ENCODE data around the gene TMEM44. TPM values are rescaled to one million over a fixed set of nuclear protein-coding genes. Genes with fewer than 3 reads are reported as not detected.

The TMEM44 gene
- total RNA-seq, 2 experiments from 2014 or later, result 4.0 to 5.8 TPM

DNA sequence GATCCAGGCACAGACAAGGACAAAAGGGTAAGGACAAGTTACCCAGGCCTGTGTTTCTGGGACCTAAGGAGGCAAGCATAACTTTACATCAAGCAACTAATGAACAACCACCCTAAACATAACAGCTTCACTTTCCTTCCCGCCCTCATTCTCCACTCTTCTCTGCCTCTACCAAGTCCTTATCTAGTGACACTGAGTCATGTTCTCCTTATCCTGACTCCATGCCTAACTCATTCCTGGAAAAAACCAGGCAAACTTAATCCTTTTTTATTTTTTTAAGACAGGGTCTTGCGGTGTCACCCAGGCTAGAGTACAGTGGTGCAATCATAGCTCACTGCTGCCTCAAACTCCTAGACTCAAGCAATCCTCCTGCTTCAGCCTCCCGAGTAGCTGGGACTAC, 44.5 kb downstream of the TMEM44 start:
- Mint-ChIP-seq H3K9me3 (peaks cover 4% of the 10 kb centered on the region), H3K4me1 (ENCODE audit: low read depth) (peaks cover 27% of the 10 kb centered on the region), H3K4me3 (no peak overlapping the region), H3K36me3 (no peaks in the 10 kb centered on the region), H3K27ac (no peak overlapping the region), H3K27me3 (no peaks in the 10 kb centered on the region)
- ChIA-PET CTCF (interaction anchor here (0.8 to 2.5 kb wide), 4 partner anchors 26 to 255 kb away, joined by 3 to 12 read pairs (median 3); no protein-coding TSS in a partner anchor), POLR2A (no interaction called here)
- intact Hi-C loops (cut with micrococcal nuclease), result no loop called here
- no peak for DNase-seq

- H3K4me3 Mint-ChIP-seq, result no peak overlapping the region
- POLR2A ChIA-PET, result no interaction called here
- CTCF ChIA-PET, result interaction anchor here (0.8 to 2.5 kb wide), 3 partner anchors 26 to 255 kb away, joined by 3 to 12 read pairs (median 3); no protein-coding TSS in a partner anchor
- no peak for DNase-seq
- H3K27me3 Mint-ChIP-seq, result no peaks in the 10 kb centered on the region
- no peak overlapping the region for H3K27ac Mint-ChIP-seq
- peaks cover 4% of the 10 kb centered on the region for H3K9me3 Mint-ChIP-seq
- intact Hi-C loops (cut with micrococcal nuclease), result no loop called here
- peaks cover 27% of the 10 kb centered on the region for H3K4me1 Mint-ChIP-seq (ENCODE audit: low read depth)
- no peaks in the 10 kb centered on the region for H3K36me3 Mint-ChIP-seq
Observed at GRCh38 chr3:194588236-194588635, 45.0 kb downstream of the TMEM44 start.

DNA sequence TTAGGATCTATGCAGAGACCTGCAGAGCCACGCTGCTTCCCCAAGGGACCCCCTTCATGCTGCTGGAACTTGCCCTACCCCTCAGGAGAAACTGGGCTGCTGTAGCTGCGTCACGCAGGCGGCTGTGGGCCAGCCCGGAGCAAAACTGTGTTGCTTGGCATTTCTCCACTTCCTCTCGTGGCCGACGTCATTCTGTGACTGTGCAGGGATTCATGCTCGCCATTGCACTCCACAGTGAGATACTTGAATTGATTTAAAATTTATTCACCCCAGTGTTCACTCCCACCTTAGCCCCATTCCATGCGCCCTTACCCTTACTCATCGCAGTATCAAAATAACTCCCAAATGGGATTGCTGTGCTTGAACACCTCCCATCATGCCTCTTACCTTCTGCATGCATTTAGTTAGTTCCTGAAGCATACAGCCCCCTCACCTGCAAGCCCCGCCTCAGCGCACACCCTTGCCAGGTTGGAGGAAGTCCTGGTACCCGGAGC, 45.7 kb downstream of the TMEM44 start:
- H3K9me3 Mint-ChIP-seq, result peaks cover 4% of the 10 kb centered on the region
- H3K27ac Mint-ChIP-seq, result no peak overlapping the region

DNA sequence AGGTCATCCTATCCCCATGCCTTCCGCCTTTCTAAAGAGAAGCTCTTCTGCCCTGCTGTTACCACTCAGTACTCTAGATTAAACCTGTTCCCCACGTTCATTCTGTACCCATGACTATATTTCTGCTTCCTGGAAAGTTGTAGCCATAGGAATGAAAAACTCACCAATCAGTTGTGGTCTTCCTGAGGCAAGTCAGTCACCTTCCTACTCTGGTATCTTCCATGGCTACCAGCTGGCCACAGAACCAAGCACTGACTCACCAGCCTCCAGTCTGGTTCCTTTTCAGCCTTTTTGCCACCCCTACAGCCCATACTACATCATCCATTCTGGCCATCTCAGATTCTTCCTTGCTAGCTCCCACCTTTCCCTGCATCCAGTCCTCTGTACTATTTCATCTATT, 46.4 kb downstream of the TMEM44 start:
- no peak overlapping the region for H3K27ac Mint-ChIP-seq
- DNase-seq, result peak; percentile 45
- no peaks in the 10 kb centered on the region for H3K36me3 Mint-ChIP-seq
- intact Hi-C loops (cut with micrococcal nuclease), result no loop called here
- CTCF ChIA-PET, result interaction anchor here (0.9 to 2.3 kb wide), 4 partner anchors 8 to 243 kb away, joined by 3 to 8 read pairs (median 4); no protein-coding TSS in a partner anchor
- no peak overlapping the region for H3K4me3 Mint-ChIP-seq
- H3K9me3 Mint-ChIP-seq, result peaks cover 4% of the 10 kb centered on the region
- peaks cover 27% of the 10 kb centered on the region for H3K4me1 Mint-ChIP-seq (ENCODE audit: low read depth)
- POLR2A ChIA-PET, result no interaction called here
- no peaks in the 10 kb centered on the region for H3K27me3 Mint-ChIP-seq

More for the DNA sequence above, 45.7 kb downstream of the TMEM44 start:
- Mint-ChIP-seq H3K4me1 (ENCODE audit: low read depth) (peaks cover 27% of the 10 kb centered on the region), H3K36me3 (no peaks in the 10 kb centered on the region), H3K4me3 (no peak overlapping the region), H3K27me3 (no peaks in the 10 kb centered on the region)
- CTCF ChIA-PET, result interaction anchor here (2.5 kb wide), 1 partner anchor 115 kb away, joined by 12 read pairs; no protein-coding TSS in a partner anchor
- POLR2A ChIA-PET, result no interaction called here
- intact Hi-C loops (cut with micrococcal nuclease), result no loop called here
- DNase-seq, result no peak

- no peak overlapping the region for H3K4me3 Mint-ChIP-seq
- intact Hi-C loops (cut with micrococcal nuclease), result loop anchor here (2.0 kb wide), 3 partner anchors 69 to 191 kb away; no protein-coding TSS in a partner anchor
- POLR2A ChIA-PET, result no interaction called here
- peak overlapping the region; percentile 0 for H3K27ac Mint-ChIP-seq
- no peaks in the 10 kb centered on the region for H3K27me3 Mint-ChIP-seq
- H3K4me1 Mint-ChIP-seq (ENCODE audit: low read depth), result peaks cover 27% of the 10 kb centered on the region
- no peaks in the 10 kb centered on the region for H3K36me3 Mint-ChIP-seq
- H3K9me3 Mint-ChIP-seq, result peaks cover 4% of the 10 kb centered on the region
- DNase-seq, result no peak
- CTCF ChIA-PET, result interaction anchor here (0.9 to 2.3 kb wide), 4 partner anchors 9 to 242 kb away, joined by 3 to 13 read pairs (median 6); no protein-coding TSS in a partner anchor
Observed at GRCh38 chr3:194585880-194586281, 47.3 kb downstream of the TMEM44 start.

DNA sequence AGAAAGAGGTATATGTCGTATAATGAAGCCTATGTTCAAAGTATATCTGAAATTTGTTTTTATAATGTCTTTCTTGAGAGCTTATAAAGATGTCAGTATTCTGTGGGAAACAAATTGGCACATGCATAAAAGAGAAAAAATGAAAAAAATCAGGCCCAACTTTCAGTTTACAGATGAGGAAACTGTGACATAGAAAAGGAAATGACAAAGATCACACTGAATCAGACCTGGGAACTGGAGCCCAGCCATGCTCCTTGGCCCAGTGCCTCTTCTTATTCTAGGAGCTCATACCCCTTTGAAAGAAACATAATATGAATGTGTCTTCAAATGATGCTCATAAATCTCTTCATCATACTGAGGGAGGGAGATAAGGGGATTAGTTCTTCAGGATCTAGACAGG, 48.4 kb downstream of the TMEM44 start:
- Mint-ChIP-seq H3K27me3 (no peaks in the 10 kb centered on the region), H3K9me3 (peaks cover 4% of the 10 kb centered on the region), H3K4me3 (peak overlapping the region; percentile 96), H3K27ac (peak overlapping the region; percentile 97), H3K36me3 (no peaks in the 10 kb centered on the region), H3K4me1 (ENCODE audit: low read depth) (peaks cover 27% of the 10 kb centered on the region)
- ChIA-PET CTCF (interaction anchor here (0.7 to 2.3 kb wide), 7 partner anchors 10 to 113 kb away, joined by 3 to 13 read pairs (median 4); no protein-coding TSS in a partner anchor), POLR2A (interaction anchor here (0.7 to 2.6 kb wide), 5 partner anchors 10 to 100 kb away, joined by 3 to 20 read pairs (median 3); no protein-coding TSS in a partner anchor)
- DNase-seq, result peak; percentile 69
- intact Hi-C loops (cut with micrococcal nuclease), result loop anchor here (1.0 to 2.0 kb wide), 4 partner anchors 65 to 190 kb away; no protein-coding TSS in a partner anchor

GRCh38 chr3:194584320-194584776, 48.9 kb downstream of the TMEM44 start:
- CTCF ChIA-PET, result interaction anchor here (1.0 to 2.3 kb wide), 6 partner anchors 10 to 112 kb away, joined by 3 to 13 read pairs (median 5); no protein-coding TSS in a partner anchor
- DNase-seq, result no peak
- Mint-ChIP-seq H3K4me3 (peak overlapping the region; percentile 96), H3K4me1 (ENCODE audit: low read depth) (peaks cover 27% of the 10 kb centered on the region), H3K27me3 (no peaks in the 10 kb centered on the region), H3K27ac (peak overlapping the region; percentile 97), H3K36me3 (no peaks in the 10 kb centered on the region), H3K9me3 (peaks cover 4% of the 10 kb centered on the region)
- intact Hi-C loops (cut with micrococcal nuclease), result loop anchor here (1.0 to 2.0 kb wide), 4 partner anchors 64 to 190 kb away; no protein-coding TSS in a partner anchor
- POLR2A ChIA-PET, result interaction anchor here (0.8 to 2.6 kb wide), 4 partner anchors 63 to 105 kb away, joined by 3 to 20 read pairs (median 4); no protein-coding TSS in a partner anchor

DNA sequence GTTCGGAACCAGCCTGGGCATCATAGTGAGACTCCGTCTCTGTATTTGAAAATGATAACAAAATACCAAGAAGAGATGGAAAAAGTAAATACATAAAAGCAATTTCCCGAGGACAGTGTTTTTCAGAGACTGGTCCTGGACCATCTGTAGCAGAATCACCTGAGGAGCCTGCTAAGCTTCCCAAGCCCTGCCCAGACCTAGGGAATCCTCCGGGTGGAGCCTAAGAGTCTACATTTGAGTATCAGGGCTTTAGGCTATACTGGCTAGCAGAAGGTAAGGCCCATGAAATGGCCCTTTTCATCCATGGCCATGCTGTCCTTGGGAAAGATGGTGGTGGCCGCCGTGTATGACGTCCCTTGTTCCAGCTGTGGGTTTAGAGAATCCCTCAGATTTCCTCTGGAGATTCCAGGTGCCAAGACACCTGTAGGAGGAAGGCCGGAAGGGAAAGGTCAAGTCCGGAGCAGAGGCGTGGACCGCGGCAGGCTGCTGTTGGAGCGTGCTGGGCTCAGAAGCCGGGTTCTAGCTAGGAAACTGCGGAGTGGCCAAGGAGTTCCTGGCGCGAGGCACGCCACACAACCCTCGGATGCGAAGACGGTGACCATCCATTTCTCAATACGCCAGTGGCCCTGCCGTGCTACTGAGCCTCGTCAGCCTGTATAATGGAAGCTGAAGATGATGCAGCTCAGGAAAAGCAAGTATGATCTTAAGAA, 50.9 kb downstream of the TMEM44 start:
- Mint-ChIP-seq H3K4me3 (peak overlapping the region; percentile 45), H3K27ac (no peak overlapping the region), H3K9me3 (peaks cover 4% of the 10 kb centered on the region), H3K4me1 (ENCODE audit: low read depth) (peaks cover 35% of the 10 kb centered on the region), H3K36me3 (no peaks in the 10 kb centered on the region), H3K27me3 (no peaks in the 10 kb centered on the region)
- ChIA-PET POLR2A (interaction anchor here (0.9 kb wide), 1 partner anchor 102 kb away, joined by 4 read pairs; no protein-coding TSS in a partner anchor), CTCF (interaction anchor here (0.6 to 1.1 kb wide), 3 partner anchors 9 to 112 kb away, joined by 3 to 4 read pairs (median 3); no protein-coding TSS in a partner anchor)
- intact Hi-C loops (cut with micrococcal nuclease), result no loop called here
- no peak for DNase-seq

DNA sequence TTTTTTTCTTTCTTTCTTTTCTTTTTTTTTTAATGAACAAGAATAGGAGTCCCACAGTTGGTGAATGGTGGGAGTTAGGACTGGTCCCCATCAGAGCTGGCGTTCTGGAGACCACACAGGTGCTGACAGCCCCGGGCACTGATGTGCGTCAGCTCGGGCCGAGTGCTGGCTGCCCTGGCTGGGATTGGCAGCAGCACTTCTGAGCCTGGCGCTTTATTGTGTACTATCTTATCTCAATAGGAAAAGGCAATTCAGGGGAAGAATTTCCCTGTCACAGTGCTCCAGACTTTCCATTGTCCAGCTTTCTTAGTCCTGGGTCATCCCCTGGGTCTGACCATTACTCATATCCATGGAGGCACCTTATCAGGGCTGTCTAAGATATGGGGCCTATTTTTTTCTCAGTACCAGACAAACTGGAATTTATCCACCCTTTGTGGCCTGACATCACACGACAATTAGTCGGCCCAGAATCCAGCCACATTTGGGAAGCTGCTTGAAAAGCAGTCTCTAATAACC, 54.1 kb downstream of the TMEM44 start:
- CTCF ChIA-PET, result interaction anchor here (0.7 to 1.0 kb wide), 2 partner anchors 55 to 107 kb away, joined by 4 to 5 read pairs; no protein-coding TSS in a partner anchor
- intact Hi-C loops (cut with micrococcal nuclease), result no loop called here
- POLR2A ChIA-PET, result no interaction called here
- H3K4me1 Mint-ChIP-seq (ENCODE audit: low read depth), result peaks cover 16% of the 10 kb centered on the region
- H3K27ac Mint-ChIP-seq, result no peak overlapping the region
- no peak for DNase-seq
- no peak overlapping the region for H3K4me3 Mint-ChIP-seq
- H3K9me3 Mint-ChIP-seq, result no peaks in the 10 kb centered on the region
- no peaks in the 10 kb centered on the region for H3K27me3 Mint-ChIP-seq
- H3K36me3 Mint-ChIP-seq, result no peaks in the 10 kb centered on the region

DNA sequence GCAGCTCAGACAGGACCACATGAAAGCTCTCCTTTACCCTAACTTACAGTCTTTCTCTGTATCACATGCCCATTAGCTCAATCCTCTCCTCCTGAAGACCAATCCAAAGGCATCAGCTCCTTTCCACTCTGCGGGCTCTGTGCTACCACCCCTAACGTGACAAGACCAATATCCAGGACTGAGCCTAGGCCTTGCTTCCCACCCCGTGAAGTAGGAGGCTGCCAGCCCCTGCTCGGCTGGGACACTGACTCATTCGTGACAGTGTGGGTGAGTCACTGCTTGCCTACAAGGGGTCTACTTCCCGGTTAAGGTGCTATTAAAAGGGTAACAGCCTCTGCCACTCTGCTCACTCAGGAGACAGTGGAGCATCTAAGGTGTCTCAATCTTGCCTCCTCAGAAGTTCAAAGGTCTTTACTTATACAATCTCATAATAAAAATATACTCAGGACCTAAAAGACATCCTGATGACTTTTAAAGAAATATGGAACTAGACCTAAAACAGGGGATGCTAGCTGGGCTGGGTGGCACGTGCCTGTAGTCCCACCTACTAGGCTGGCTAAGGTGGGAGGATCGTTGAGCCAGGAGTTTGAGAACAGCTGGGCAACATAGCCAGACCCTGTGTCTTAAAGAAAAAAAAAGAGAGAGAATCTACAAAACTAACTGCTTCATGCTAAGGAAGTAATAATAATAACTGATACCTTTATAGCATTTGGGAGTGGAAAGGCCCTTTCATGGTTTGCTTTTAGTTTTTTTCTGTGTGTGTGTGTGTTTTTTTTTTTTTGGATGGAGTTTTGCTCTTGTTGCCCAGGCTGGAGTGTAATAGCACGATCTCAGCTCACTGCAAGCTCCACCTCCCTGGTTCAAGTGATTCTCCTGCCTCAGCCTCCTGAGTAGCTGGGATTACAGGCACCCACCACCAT, 55.0 kb downstream of the TMEM44 start:
- CTCF ChIA-PET, result interaction anchor here (0.7 to 2.1 kb wide), 4 partner anchors 54 to 106 kb away, joined by 3 to 12 read pairs (median 4); no protein-coding TSS in a partner anchor
- H3K9me3 Mint-ChIP-seq, result no peaks in the 10 kb centered on the region
- H3K4me3 Mint-ChIP-seq, result peak overlapping the region; percentile 27
- peak overlapping the region; percentile 39 for H3K27ac Mint-ChIP-seq
- peaks cover 4% of the 10 kb centered on the region for H3K27me3 Mint-ChIP-seq
- peak; percentile 66 for DNase-seq
- no peaks in the 10 kb centered on the region for H3K36me3 Mint-ChIP-seq
- POLR2A ChIA-PET, result no interaction called here
- peaks cover 18% of the 10 kb centered on the region for H3K4me1 Mint-ChIP-seq (ENCODE audit: low read depth)
- intact Hi-C loops (cut with micrococcal nuclease), result no loop called here

Measured in activated CD4-positive, alpha-beta memory T cell treated with anti-CD3 and anti-CD28 coated beads for 36 hours (primary cell).